Coronary artery (tissue), 2 donors: Measurements from ENCODE around the gene SIPA1L2.

Experiments
- DNase-seq: peaks from one replicate; pipeline ENCODE4 v3.0.0-alpha.2; 2017; ENCODE audit warnings: low spot score
- H3K27ac ChIP-seq, 2 donors: fragments of 200-600 bp; sonication (generic); one replicate each; pipeline ENCODE4 v1.5.1; 2016 to 2019
- H3K4me3 ChIP-seq: fragments of 200-600 bp; sonication (generic); 2 replicates; pipeline ENCODE4 v1.5.1; 2016; ENCODE audit warnings: mild to moderate bottlenecking, moderate library complexity
- TF ChIP-seq, protein P1 (sequence below): fragments of 200-600 bp; sonication (generic); IDR thresholded peaks from one replicate; pipeline ENCODE4 v1.5.1; 2019; ENCODE audit warnings: antibody characterized with exemption

Gene SIPA1L2

DNA sequence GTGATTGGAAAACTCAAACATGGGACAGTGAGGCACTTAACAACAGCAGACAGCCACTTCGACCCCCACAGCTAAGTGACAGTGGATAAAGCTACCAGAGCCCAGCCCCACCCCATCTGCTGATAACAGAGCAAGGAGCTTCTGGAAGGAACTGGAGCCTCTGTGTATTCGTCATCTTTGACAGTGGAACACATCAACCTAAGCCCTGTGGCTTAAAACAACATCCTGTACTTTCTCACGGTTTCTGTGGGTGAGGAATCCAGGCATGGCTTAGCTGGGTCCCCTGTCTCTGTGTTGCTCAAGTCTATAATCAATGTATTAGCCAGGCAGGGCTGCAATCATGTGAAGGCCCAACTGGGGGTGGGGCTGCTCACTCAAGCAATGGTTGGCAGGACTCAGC is 18.4 kb upstream of the SIPA1L2 start:
- no peak for DNase-seq
- Histone ChIP-seq H3K27ac (no peak overlapping the region), H3K4me3 (no peak overlapping the region)
- TF ChIP-seq, protein P1, sequence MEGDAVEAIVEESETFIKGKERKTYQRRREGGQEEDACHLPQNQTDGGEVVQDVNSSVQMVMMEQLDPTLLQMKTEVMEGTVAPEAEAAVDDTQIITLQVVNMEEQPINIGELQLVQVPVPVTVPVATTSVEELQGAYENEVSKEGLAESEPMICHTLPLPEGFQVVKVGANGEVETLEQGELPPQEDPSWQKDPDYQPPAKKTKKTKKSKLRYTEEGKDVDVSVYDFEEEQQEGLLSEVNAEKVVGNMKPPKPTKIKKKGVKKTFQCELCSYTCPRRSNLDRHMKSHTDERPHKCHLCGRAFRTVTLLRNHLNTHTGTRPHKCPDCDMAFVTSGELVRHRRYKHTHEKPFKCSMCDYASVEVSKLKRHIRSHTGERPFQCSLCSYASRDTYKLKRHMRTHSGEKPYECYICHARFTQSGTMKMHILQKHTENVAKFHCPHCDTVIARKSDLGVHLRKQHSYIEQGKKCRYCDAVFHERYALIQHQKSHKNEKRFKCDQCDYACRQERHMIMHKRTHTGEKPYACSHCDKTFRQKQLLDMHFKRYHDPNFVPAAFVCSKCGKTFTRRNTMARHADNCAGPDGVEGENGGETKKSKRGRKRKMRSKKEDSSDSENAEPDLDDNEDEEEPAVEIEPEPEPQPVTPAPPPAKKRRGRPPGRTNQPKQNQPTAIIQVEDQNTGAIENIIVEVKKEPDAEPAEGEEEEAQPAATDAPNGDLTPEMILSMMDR: no peak

DNA sequence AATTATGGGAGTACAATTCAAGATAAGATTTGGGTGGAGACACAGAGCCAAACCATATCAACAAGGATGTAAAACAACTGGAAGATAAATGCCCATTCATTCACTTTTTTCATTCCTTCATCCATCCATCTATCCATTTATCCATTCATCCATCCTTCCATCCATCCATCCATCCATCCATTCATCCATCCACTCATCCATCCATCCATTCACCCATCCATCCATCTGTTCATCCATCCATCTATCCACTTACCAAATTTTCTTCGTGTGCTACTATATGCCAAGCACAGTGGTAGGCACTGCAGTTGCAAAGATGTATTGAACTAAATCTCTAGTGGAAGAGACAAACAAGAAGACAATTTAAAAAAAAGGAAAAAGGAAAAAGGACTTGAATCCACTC is 14.3 kb upstream of the SIPA1L2 start:
- TF ChIP-seq, protein P1: no peak
- no peak overlapping the region for H3K4me3 ChIP-seq
- DNase-seq: no peak
- no peak overlapping the region for H3K27ac ChIP-seq

- DNase-seq: no peak
- Histone ChIP-seq H3K4me3 (no peak overlapping the region), H3K27ac (no peak overlapping the region)
- TF ChIP-seq, protein P1: no peak
Measured at GRCh38 chr1:232643251-232643650, 13.3 kb upstream of the SIPA1L2 start.

DNA sequence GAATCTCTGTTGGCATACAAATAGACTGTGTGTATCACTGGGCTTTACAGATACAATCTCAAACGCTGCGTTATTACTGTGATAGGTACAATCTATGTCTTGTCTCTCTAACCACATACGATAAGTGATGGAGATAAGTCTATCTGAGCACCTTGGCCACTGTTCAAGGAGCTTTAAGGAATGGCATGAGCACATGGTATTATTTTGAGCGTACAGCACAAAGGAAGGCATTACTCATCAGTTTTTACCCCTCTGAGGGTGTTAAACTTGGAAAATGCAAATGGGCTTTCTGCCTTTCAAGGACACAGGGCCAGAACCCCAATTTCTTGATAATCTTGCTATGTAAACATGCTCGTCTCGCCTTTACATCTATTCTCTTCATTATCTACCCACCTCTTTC is 11.6 kb upstream of the SIPA1L2 start:
- Histone ChIP-seq H3K4me3 (no peak overlapping the region), H3K27ac (no peak overlapping the region)
- TF ChIP-seq, protein P1: no peak
- no peak for DNase-seq

GRCh38 chr1:232636799-232637198 is 6.9 kb upstream of the SIPA1L2 start:
- no peak for DNase-seq
- H3K27ac ChIP-seq: no peak overlapping the region
- H3K4me3 ChIP-seq: no peak overlapping the region
- TF ChIP-seq, protein P1: no peak

DNA sequence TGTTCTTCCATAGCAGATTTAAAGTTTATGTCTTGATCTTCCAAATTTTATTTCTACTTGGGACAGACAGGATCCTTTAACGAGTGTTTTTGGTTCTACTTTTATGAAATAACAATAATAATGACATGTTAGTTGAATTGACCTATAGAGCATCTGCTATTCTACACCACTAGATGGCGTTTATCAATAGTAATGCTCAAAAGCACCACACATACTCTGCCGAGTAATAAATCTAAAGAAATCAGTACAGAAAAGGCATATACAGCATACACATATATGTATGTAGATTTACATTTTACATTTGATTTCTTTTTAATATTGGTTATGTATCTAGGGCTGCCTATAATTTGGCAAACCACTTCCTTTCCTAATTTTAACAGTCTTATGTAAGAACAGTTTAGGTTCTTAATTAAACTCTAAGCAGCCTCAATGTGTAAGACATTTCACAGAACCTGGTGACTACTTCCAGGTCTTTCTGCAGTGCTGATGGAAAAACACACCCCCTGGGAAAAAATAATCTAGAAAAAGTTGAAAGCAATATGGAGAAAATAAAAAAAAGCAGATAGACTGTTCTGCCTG is 5.9 kb upstream of the SIPA1L2 start:
- no peak overlapping the region for H3K4me3 ChIP-seq
- TF ChIP-seq, protein P1: peak; percentile 52
- DNase-seq: no peak
- H3K27ac ChIP-seq: no peak overlapping the region

DNA sequence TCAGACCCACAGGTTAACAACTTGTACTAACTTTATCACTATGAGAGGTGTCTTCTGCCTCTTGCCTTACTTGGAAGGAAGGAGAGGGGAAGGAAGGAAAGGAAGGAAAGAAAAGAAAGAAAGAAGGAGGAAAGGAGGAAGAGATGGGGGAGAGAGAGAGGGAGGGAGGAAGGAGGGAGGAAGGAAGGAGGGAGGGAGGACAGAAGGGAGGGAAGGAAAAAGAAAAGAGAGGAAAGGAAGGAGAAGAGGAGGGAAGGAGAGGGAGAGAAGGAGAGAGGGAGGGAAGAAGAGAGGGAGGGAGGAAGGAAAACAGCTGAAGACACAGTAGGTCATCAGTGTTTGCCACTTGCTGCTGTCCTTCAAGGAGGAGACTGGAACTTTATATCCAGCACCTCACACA is 5.3 kb upstream of the SIPA1L2 start:
- TF ChIP-seq, protein P1: no peak
- no peak for DNase-seq
- no peak overlapping the region for H3K27ac ChIP-seq
- no peak overlapping the region for H3K4me3 ChIP-seq
